Loucy (cell line): ENCODE measurements around the gene OR5J2.

Source experiments
- CTCF ChIP-seq: fragments of 200-600 bp; sonication (generic); conservative IDR thresholded peaks from 2 replicates; pipeline ENCODE4 v1.5.1; 2014; ENCODE audit warnings: mild to moderate bottlenecking, antibody characterized with exemption, low read length
- EZH2phosphoT487 ChIP-seq: fragments of 200-600 bp; IDR thresholded peaks from 2 replicates; pipeline ENCODE4 v1.6.1; 2018; ENCODE audit warnings: antibody characterized with exemption, mild to moderate bottlenecking, moderate library complexity, borderline replicate concordance

- no peak for TF ChIP-seq CTCF
- no peak for TF ChIP-seq EZH2phosphoT487
Observed at GRCh38 chr11:56163804-56164203, 12.6 kb upstream of the OR5J2 start.
